Measurements from ENCODE around the gene ROBO2.

DNA sequence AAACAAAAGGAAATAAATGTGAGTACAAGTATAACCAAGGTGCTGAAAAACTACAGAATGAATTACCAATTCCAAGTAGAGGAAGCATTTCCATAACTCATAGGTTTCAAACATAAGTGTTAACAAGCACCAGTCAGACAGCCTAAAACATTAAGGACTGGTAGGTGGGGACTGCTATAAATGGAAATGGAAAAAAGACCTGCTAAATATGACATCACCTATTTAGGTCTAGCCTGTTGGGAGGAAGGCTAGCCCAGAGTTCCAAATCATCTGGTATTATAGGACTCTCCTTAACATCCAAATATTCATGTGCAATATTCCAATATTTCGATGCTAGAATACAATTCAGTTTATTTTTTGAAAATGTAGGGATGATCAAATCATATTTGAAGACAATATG, 560.0 kb downstream of the ROBO2 start:
- TF ChIP-seq, protein P1, sequence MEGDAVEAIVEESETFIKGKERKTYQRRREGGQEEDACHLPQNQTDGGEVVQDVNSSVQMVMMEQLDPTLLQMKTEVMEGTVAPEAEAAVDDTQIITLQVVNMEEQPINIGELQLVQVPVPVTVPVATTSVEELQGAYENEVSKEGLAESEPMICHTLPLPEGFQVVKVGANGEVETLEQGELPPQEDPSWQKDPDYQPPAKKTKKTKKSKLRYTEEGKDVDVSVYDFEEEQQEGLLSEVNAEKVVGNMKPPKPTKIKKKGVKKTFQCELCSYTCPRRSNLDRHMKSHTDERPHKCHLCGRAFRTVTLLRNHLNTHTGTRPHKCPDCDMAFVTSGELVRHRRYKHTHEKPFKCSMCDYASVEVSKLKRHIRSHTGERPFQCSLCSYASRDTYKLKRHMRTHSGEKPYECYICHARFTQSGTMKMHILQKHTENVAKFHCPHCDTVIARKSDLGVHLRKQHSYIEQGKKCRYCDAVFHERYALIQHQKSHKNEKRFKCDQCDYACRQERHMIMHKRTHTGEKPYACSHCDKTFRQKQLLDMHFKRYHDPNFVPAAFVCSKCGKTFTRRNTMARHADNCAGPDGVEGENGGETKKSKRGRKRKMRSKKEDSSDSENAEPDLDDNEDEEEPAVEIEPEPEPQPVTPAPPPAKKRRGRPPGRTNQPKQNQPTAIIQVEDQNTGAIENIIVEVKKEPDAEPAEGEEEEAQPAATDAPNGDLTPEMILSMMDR (IDR thresholded peaks at IDR 0.05 in 8 of 11, conservative IDR thresholded peaks at IDR 0.05 in 3 of 11) = no peak
- TF ChIP-seq POLR2AphosphoS5 (IDR thresholded peaks at IDR 0.05) = no peak
